NCI-H226 (cell line): ENCODE data around the gene CASKIN1.

Experiments used
- DNase-seq: peaks from one replicate; pipeline ENCODE4 v3.0.0-alpha.2; 2015

CASKIN1 gene

GRCh38 chr16:2190659-2191445, 5.6 kb downstream of the CASKIN1 start:
- DNase-seq = no peak

GRCh38 chr16:2190002-2190658, 6.3 kb downstream of the CASKIN1 start:
- DNase-seq = no peak

GRCh38 chr16:2189252-2189893, 7.0 kb downstream of the CASKIN1 start:
- no peak for DNase-seq

GRCh38 chr16:2188395-2188794, 8.0 kb downstream of the CASKIN1 start:
- DNase-seq = no peak

- no peak for DNase-seq
Observed at GRCh38 chr16:2187212-2187611, 9.2 kb downstream of the CASKIN1 start.

- DNase-seq = no peak
Observed at GRCh38 chr16:2186505-2186904, 9.9 kb downstream of the CASKIN1 start.

GRCh38 chr16:2186064-2186463, 10.3 kb downstream of the CASKIN1 start:
- DNase-seq = no peak

GRCh38 chr16:2184962-2185361, 11.4 kb downstream of the CASKIN1 start:
- no peak for DNase-seq

- no peak for DNase-seq
Observed at GRCh38 chr16:2184346-2184745, 12.1 kb downstream of the CASKIN1 start.

- no peak for DNase-seq
Observed at GRCh38 chr16:2183671-2184070, 12.7 kb downstream of the CASKIN1 start.

- DNase-seq = no peak
Observed at GRCh38 chr16:2181952-2182351, 14.5 kb downstream of the CASKIN1 start.

GRCh38 chr16:2180962-2181923, 15.2 kb downstream of the CASKIN1 start:
- DNase-seq = no peak

GRCh38 chr16:2180461-2180860, 15.9 kb downstream of the CASKIN1 start:
- no peak for DNase-seq

GRCh38 chr16:2179576-2179975, 16.8 kb downstream of the CASKIN1 start:
- no peak for DNase-seq

- no peak for DNase-seq
Observed at GRCh38 chr16:2179107-2179501, 17.3 kb downstream of the CASKIN1 start.

GRCh38 chr16:2178321-2179106, 17.9 kb downstream of the CASKIN1 start:
- DNase-seq = no peak

- DNase-seq = no peak
Observed at GRCh38 chr16:2177561-2177960, 18.8 kb downstream of the CASKIN1 start.

- no peak for DNase-seq
Observed at GRCh38 chr16:2177101-2177500, 19.3 kb downstream of the CASKIN1 start.

GRCh38 chr16:2176047-2176446, 20.4 kb downstream of the CASKIN1 start:
- DNase-seq = no peak

- DNase-seq = no peak
Observed at GRCh38 chr16:2175454-2175853, 21.0 kb downstream of the CASKIN1 start.

- DNase-seq = no peak
Observed at GRCh38 chr16:2174396-2175131, 21.8 kb downstream of the CASKIN1 start.
